GM21825 (cell line): ENCODE data around the gene STRA6.

Experiments
- ATAC-seq: cut with Tn5 transposase; IDR thresholded peaks from one replicate; pipeline ENCODE4 v1.9.1; 2021; ENCODE audit warnings: mild to moderate bottlenecking, moderate library complexity; ENCODE audit not compliant: unreplicated experiment

STRA6 gene, protein sequence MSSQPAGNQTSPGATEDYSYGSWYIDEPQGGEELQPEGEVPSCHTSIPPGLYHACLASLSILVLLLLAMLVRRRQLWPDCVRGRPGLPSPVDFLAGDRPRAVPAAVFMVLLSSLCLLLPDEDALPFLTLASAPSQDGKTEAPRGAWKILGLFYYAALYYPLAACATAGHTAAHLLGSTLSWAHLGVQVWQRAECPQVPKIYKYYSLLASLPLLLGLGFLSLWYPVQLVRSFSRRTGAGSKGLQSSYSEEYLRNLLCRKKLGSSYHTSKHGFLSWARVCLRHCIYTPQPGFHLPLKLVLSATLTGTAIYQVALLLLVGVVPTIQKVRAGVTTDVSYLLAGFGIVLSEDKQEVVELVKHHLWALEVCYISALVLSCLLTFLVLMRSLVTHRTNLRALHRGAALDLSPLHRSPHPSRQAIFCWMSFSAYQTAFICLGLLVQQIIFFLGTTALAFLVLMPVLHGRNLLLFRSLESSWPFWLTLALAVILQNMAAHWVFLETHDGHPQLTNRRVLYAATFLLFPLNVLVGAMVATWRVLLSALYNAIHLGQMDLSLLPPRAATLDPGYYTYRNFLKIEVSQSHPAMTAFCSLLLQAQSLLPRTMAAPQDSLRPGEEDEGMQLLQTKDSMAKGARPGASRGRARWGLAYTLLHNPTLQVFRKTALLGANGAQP

DNA sequence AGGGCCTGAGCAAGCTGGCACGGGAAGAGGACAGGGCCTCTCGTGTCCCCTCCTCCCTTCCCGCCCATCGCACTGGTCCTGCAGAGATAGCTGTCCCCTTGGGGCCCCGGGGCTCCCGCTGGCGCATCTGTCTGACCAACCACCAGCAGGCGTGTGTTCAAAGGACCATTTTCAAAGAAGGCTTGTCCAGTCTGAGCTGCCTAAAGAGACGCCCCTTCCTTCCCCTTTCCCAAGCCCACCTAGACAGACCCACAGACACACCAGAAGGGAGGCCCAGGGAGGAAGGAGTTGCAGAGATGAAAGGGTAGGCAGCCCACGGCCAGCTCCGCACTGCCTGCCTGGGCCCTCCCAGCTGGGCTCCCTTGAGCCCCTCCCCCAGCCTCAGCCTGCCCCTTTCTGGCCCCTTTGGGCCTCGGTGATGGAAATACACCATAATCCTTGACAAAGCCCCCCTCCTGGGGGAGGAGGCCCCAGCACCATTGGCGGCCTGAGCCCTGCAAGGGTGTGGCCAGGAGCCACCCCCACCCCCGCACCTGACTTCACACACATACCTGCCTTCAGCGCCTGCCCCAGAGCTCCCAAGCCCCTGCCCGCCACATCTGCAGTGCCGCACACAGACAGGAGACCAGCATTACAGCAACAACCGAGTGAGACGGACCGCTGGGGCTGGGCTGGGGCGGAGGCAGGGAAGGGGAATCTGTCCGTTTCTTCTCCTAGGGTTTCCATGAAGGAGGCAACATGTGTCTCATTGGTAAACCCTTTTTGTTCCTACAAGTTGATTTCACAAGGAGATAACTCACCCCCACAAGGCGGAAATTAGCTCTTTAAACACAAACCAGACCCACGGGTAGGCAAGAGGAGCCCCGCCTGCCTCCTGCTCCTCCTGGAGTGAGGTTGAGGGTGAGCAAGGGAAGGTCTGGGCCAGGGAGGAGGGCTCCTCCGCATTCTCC lies at the start of gene STRA6:
Gene STRA6, minus strand, starts transcription at position 336 of the 950 bp plus-strand sequence. CDS start 520 bp downstream, outside the sequence.
- ATAC-seq = no peak

DNA sequence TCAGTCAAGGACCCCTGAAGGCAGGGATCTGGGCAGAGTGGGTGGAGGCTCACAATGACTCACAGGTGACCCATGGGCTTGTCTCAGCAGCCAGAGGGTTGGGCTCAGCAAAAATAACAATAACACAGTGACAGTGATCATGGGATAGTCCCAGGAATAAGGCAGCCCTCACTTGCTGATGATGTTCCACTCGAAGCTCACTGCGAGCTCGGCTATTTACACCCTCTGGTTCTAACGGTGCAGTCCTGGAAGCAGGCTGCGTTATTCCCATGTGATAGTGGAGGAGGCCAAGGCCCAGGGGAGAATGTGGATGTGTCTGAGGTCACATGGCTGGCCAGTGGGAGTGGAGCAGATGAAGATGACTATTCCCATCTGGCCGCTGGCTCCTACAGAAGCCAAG lies 49.7 kb upstream of the STRA6 start:
- no peak for ATAC-seq

DNA sequence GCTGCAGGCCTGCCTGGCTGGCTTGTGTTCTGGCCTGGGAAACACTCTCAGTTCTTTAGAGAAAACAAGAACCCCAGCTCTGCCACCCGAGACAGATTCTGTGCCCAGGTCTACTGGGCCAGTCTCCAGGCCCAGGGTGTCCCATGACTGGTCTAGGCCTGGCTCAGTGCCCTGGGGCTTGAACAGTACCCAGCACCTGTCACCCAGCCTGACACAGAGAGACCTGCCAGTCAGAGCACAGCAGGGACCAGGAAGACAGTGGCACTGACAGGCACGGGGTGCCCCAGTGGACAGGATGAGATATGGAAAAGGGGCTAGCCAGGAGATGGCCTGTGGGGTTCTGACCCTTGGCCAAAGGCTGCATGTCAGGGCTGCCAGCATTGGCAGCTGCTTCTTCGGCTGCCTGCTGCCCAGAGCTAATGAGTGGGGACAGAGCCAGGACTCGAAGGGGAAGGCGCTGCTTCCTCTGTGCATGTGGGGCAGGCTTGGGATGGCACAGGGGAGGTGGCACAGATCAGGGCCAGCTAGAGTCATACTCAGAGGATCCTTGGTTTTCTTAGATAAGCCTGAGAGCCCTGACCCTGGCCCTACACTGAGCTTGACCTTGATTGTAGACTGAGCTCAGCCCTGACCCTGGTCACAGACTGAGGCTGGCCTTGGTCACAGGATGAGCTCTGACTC lies 48.7 kb upstream of the STRA6 start:
- no peak for ATAC-seq

DNA sequence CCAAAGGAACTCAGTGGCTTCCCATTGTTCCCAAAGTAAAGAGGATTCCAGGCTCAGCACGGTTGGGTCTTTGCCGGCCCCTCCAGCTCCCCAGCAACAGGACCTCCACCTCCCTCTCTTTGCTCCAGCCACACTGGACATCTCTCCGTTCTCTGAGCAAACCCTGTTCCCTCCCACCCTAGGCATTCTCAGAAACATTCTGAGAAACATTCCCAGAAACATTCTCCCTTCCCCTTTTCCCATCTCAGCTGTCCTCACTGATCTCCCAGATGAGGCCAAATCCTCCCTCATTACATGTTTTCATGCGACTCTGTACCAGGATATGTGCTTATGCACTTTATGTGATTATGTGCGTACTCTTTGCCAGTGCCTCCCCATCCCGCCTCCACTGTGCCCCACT lies 47.7 kb upstream of the STRA6 start:
- no peak for ATAC-seq

DNA sequence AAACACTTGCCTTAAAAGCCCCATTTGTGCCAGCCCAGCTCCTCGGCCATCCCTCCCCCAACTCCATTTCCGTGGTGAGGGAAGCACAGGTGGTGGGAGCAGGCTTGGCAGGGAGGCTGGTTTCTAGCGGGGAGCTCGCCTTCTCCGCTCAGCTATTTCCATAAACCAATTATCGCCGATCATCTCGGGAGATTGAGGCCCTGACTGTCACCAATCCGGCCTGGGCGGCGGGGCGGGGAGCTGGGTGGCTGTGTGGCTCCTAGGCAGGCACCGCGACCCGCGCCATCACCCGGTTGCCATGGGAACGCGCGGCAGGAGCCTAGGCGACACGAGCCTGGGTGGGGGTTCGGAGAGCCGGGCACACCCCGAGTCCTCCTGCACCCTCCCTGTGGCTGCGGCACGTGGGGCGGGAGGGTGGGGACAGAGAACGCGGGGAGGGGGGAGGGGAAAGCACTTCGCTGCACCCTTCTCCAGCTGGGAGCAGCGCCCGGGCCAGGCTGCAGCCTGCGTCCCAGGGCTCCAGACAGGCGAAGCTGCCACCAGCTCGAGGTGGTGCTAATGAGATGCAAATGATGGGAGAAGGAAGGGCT lies 42.9 kb upstream of the STRA6 start:
- ATAC-seq = no peak

DNA sequence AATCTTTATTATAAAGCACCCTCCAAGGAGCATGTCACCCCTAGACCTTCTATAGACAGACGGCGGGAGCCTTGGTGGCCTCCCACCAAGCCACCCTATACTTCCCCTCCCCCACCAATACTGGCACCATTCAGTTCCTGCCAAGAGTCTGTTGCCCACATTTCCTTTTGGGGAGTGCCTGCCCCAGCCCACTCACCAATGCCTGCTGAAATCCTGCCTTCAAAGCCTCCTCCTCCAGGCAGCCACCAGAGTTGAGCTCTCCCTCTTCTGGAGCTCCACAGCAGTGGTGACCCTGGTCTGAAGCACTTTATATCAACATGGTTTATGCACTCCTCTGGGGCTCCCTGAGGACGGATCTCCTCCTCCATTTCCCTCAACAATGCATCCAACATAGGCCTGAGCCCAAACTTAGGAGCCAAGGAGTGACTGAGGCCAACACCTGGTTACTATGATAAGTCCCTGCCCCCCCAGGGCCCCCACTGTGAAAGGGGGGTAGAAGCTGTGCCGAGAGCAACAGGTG lies 42.3 kb upstream of the STRA6 start:
- no peak for ATAC-seq

DNA sequence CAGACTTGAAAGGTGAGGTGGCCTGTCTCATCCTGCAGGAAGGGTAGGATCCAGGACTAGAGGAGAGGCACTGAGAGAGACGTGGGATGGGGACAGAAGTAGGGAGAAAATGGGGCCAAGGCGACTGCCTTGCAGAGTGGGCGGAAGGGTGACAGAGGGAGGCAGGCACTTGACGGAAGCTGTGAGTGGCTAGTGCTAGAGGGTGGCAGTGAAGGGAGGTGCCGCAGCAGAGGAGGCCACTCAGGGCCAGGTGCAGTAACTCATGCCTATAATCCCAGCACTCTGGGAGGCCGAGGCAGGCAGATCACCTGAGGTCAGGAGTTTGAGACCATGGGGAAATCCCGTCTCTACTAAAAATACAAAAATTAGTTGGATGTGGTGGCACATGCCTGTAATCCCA lies 40.8 kb upstream of the STRA6 start:
- no peak for ATAC-seq

DNA sequence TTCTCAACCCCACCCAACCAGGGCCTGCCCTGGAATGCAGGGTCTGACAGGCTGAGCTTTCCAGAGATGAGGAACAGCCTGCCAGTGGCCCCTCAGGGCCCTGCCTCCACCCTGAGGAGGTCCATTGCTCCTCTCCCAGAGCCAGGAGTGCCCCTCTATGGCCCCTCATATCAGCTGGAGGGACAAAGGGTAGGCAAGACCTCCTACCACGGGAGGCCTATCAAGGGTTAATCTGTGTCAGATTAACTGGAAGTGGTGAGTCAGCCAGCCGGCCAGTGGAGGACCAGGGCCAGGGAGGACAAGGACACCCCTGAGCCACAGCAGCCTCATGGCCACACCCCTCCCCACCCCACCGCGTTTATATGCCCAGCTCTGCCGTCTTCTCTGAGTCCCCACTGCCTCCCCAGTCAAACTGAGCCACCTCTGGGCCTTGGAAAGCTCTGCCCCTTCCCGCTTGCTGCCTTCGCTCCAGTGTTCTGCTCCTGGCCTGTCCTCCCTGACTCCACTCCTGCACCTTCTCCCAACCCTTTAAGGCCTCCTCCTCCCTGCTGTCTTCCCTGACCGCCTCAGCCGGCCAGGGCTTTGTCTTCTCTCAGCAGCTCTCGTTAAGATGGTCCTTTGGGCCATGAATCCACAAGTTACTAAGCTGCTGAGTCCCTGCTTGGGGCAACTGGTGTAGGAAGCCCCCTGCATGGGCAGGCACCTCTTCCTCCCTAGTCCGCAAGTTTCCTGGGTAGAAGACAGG lies 40.0 kb upstream of the STRA6 start:
- ATAC-seq = no peak

DNA sequence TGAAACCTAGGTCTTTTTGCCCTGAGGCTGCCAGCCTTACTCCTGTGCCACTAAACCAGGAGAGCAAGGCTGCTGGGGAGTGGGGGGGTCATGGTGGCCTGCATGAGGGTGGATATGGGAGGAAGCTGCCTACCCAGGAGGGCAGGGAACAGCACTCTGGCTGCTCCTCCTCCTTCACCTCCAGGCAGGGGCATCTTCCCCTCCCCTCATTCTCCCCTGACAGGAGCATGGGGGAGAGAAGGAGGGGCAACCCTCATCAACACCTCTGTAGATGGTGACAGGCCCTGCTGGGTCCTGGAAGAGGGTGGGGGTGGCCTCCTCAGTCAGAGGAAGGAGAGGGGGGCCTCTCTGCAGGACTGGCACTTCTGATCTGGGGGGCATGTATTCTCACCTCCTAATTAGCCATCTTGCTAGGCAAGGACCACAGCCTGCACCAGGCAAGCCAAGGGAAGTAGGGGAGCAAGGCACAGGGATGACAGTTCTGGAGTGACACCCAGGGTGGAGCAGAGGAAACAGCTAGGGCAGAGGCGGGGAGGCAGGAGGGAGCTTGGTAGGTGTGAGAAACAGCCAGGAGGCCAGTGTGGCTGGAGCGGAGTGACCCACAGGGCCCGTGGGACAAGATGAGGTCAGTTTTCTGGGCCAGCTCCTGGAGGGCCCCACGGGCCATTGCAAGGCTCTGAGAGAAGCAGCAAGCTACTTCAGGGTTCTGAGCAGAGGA lies 38.5 kb upstream of the STRA6 start:
- no peak for ATAC-seq

DNA sequence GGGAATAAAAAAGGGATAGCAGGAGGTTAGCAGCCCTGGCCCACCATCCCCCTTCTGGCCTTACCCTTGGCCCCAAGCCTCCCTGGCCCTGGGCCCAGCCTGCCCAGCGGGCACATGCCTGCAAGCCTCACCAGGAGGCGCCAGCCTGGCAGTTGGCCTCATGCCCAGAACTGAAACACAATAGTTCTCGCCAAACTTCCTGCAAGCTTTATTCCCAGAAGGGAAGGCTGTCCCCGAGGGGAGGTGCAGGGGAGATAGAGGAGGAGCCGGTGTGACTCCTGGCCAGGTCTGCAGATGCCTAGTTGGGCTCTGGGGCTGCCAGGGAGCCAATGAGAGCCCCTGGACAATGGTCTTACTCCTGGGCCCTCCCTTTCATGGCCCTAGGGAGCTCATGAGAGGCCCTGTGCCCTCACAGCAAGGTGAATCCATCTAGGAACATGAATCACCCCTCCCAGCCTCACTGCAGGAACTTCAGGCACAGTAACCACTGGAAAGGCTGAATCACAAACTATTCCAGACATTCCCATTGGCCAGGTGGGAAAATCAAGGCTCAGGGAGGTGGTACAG lies 37.5 kb upstream of the STRA6 start:
- ATAC-seq = no peak

DNA sequence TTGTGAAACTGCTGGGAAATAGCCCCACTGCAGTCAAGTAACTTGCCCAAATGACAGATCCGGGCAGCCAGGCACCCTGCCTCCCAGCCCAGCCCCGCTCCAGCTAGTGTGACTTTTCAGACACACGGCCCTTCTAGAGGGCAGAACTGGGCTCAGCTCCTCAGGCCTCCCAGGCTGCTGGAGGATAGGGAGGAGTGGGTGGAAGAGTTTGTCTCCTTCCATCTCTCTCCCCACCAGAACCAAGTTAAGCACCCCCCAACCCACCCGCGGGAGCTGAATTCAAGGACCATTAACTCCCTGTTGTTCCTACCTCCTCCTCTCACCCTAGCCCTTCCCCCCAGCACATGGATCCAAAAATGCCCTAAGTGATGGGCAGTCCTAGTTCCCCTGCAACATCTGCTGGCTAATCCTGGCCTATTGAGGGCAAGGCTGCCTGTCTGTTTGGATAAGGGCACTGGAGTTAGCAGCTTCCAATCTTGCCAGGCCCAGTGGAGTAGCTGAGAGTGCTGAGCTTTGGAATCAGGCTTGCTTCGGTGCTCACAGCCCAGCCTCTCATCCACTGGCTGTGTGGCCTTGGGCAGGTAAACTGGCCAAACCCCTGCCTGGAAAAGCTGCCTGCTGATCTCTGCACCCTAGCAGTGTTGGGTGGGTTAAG lies 36.6 kb upstream of the STRA6 start:
- no peak for ATAC-seq

DNA sequence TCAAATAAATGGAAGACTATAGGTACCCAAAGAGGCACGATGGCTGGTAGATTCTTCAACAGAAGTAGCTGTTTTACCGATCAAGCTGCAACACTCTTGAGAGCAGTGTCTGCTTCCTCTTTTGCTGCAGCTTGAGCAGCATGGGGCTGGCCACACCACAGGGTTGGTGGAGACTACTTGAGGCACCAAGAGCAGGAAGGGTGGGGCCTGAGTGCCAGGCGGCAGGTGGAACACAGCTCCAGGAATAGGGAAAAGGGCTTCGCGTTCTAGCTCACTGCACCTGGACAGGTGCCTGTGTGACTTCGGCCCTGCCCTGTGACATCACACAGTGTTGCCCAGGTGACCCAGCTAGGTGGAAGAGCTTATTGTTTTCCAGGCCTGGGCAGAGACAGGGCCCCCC lies 33.4 kb upstream of the STRA6 start, which contains the start of gene CCDC33:
Gene CCDC33, plus strand, starts transcription at position 365 of the 400 bp plus-strand sequence. CDS start 394 bp downstream, outside the sequence.
- no peak for ATAC-seq

DNA sequence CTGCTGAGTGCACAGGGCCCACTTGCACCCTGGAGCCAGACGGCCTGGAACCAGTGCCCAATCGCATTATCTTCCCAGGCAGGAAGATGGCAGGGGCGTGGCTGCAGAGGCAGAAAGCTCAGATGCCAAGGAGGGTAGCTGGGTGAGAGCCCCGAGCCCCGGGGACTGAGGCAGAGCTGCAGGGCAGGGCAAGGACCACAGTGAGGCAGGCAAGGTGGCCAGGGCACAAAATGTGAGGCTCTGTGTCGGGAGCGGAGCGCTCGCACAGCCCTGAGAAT lies 31.9 kb upstream of the STRA6 start:
- no peak for ATAC-seq

DNA sequence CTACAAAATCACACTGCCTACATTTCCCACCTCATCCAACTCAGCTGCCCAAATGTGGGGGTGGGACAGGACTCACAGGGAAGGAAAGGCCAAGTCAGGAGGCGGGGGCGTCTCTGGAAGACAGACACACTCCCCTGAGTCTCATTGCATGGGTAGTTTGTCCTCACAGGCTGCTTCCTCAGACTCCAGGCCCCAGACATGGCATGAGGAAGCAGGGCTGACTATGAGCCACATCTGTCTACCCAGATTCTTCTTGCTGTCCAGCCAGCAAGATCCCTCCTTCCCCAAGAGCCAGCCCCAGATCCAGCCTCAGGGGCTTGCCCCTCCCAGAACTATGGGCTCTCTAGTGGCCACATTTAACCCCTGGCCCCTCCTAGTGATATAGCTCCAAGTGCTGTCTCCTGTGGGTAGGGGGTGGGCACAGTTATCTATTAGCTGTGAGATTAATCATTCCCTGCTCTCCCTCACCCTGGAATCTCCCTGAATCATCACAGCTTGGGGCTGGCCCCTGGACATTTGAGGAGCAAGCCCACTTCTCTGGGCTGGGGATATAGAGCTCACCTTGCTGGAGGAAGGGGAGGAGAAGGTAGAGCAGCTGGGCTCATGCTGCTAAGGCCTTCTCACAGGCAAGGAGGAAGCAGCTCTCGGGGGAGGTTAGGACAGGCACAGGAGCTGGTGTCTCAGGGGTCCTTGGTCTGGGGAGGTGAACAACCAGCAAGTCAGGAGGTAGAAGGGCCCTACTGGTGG lies 31.4 kb upstream of the STRA6 start:
- ATAC-seq = no peak

DNA sequence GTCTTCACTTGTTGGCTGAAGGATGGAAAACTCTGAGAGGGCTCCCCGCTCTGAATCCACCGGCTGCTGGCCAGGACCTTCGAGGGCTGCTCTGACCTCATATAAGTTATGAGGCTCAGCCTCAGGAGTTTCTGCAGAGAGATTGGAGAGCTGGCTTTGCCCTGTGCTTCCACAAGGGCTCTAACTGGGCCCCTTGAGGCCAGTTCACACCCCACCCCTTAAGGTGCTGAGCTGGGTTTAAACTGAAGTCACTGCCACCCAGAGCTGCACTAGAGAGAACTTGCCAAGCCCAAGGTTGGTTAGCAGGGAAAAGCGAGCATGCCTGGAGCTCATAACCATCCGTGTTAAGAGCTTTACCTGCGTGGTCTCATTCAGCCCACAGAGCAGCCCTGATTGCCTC lies 30.8 kb upstream of the STRA6 start:
- no peak for ATAC-seq

DNA sequence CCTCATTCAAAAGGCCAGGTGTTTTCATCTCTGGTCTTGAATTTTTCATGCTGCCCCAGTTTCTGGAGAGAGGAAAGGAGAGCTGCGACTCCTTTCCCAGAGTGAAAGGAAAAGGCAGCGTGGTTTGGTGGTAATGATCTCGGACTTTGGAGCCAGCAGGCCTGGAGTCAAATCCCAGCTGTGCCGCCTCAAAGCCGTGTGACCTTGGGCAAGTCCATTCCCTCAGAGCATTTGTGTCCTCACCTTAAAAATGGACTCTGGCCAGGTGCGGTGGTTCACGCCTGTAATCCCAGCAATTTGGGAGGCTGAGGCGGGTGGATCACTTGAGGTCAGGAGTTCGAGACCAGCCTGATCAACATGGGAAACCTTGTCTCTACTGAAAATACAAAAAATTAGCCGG lies 28.9 kb upstream of the STRA6 start:
- ATAC-seq = no peak

DNA sequence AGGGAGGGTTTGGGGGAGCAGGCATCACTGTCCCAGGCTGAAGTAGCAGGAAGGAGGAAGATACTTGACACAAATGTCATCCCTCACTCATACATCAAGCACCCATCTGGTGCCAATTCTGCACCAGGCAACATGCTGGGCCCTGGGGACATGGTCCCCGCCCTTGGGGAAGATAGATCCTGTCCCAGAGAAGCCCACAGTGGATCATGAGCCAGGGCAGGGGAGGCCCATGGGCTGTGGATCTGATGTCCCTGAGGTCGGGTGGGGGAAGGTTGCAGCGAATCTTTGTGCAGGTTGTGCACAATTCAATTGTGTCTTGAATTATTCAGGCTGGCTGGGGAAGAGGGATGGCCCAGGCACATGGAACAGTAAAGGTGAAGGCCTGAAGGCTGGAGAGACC lies 27.1 kb upstream of the STRA6 start:
- ATAC-seq = no peak

DNA sequence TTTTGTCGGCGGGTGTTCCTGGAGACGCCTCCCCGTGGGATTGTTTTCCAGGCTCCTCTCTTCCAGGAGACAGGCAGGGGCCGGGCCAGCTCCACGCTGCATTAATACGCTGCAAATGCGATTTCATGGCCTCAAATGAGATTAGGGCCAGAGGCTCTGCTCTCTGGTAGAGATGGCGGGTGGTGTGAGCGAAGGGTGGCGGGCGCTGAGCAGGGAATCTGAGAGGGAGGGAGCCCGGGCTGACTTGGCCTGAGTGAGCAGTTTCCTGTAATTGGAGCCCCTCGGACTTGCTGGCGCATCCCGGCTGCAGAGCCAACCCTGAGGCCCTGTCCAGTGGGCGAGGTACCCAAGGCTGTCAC lies 26.1 kb upstream of the STRA6 start:
- ATAC-seq = no peak
